Measurements from ENCODE around the gene PDZD4. TPM values are rescaled to one million over a fixed set of nuclear protein-coding genes. Genes with fewer than 3 reads are reported as not detected.

The PDZD4 gene
- total and polyA plus RNA-seq, 10 of the 15 experiments (the other 5 are each of a cell fraction or from before 2014, with no cell fraction given) = 0.01 to 0.15 (median 0.04) TPM; not detected in 6

DNA sequence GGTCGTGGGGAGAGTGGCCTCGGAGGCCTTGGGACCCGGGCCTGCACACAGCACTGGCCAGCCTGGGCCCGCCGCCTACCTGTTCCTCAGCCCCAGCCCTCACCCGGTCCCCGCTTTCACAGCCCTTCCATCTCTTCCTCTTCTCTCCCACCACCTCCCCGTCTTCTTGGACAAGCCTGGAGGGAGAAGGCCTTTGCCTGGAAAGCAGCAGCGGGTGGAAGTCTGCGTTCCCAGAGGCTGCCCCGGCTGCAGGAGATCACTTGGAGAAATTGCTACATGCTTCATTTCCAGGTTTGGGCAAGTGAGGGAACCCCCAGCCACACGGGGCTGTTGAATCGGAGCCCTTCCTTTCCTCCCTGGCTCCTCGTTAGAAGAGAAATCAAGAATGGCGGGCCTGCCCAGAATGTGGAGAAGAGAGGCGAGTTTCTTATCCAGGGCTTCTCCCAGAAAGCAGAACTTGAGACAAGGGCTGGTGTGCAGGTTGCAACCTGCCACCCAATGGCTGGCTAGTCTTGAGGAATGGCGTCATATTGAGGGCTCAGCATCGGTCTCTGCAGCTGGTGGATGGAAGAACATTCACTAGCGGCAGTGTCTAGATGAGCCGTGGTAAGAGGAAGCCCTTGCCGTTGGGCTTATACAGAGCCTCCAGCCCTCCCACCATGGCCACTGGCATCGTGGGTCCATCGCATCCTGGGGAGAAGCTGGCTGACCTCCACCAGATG lies 1.2 kb upstream of the PDZD4 start:
- Histone ChIP-seq H3K27ac (ENCODE audit: control insufficient read depth, insufficient read depth) (no peak overlapping the region), H4K20me1 (ENCODE audit: control insufficient read depth, insufficient read depth) (no peaks in the 10 kb centered on the region), H3K27me3 (replicated peaks in 1 of 2; ENCODE audit: control insufficient read depth in 2 of 2, insufficient read depth in 2 of 2, low read length in 1 of 2) (no peaks in the 10 kb centered on the region; a peak in 1 of 4 replicates), H3K4me2 (ENCODE audit: control insufficient read depth, insufficient read depth) (no peak overlapping the region), H3K9me3 (replicated peaks; ENCODE audit: control insufficient read depth, insufficient read depth, low read length) (no peaks in the 10 kb centered on the region; the same call in 2 of the 3 replicates), H3K4me3 (no peak overlapping the region), H3K79me2 (ENCODE audit: control insufficient read depth, insufficient read depth, low read length) (no peaks in the 10 kb centered on the region), H3K36me3 (ENCODE audit: control insufficient read depth in 2 of 2, insufficient read depth in 2 of 2, low read length in 1 of 2) (no peaks in the 10 kb centered on the region), H2AFZ (ENCODE audit: control insufficient read depth, low read depth, low read length) (no peak overlapping the region), H3K4me1 (ENCODE audit: control insufficient read depth, insufficient read depth, low read length) (no peaks in the 10 kb centered on the region), H3K9ac (ENCODE audit: control insufficient read depth, insufficient read depth, low read length) (no peak overlapping the region)
- ATAC-seq = no peak
- POLR2A ChIA-PET = no interaction called here
- DNase-seq (ENCODE audit: low read depth, low spot score) = no peak
- in situ Hi-C loops (cut with MboI) (no loop called here), intact Hi-C loops (cut with micrococcal nuclease; ENCODE audit: unreplicated experiment) (no loop called here)
- CTCF ChIA-PET = no interaction called here
- BruUV-seq (replicated peaks) = no TSS peak
- RAD21 ChIA-PET (ENCODE audit: unreplicated experiment) = no interaction called here
- WGBS (ENCODE audit: insufficient coverage, insufficient replicate concordance, low lambda C conversion rate, missing lambda C conversion rate) = 47% methylated on average over 20 of the region's 23 CpGs
- no peak for FAIRE-seq
- TF ChIP-seq NRF1 (conservative IDR thresholded peaks at IDR 0.05; ENCODE audit: low read depth, low read length) (no peak), NFYB (IDR thresholded peaks at IDR 0.05; ENCODE audit: insufficient read depth, low read depth, low read length) (no peak), SREBF2 (IDR thresholded peaks at IDR 0.05; ENCODE audit: low read length) (no peak), POU2F2 (IDR thresholded peaks at IDR 0.05; ENCODE audit: borderline replicate concordance, low read depth, low read length) (no peak), RAD21 (IDR thresholded peaks at IDR 0.05; ENCODE audit: insufficient read depth, low read depth, low read length) (no peak), GATAD2B (conservative IDR thresholded peaks at IDR 0.05; ENCODE audit: low read depth) (no peak), RBBP5 (conservative IDR thresholded peaks at IDR 0.05) (no peak), BCL11A (IDR thresholded peaks at IDR 0.05; ENCODE audit: low read depth, low read length) (no peak), CBX5 (IDR thresholded peaks at IDR 0.05; ENCODE audit: low read depth) (no peak), PAX5 (IDR thresholded peaks at IDR 0.05; ENCODE audit: borderline replicate concordance, low read depth, low read length) (no peak), CHD4 (IDR thresholded peaks at IDR 0.05) (no peak), SMAD1 (IDR thresholded peaks at IDR 0.05; ENCODE audit: low read depth, partially characterized antibody) (no peak), NFIC (IDR thresholded peaks at IDR 0.05; ENCODE audit: low read depth, low read length) (no peak), CHD2 (IDR thresholded peaks at IDR 0.05; ENCODE audit: borderline replicate concordance, low read depth, low read length) (no peak), MTA2 (IDR thresholded peaks at IDR 0.05; ENCODE audit: low read depth) (no peak)
- TF ChIP-seq, protein P1, sequence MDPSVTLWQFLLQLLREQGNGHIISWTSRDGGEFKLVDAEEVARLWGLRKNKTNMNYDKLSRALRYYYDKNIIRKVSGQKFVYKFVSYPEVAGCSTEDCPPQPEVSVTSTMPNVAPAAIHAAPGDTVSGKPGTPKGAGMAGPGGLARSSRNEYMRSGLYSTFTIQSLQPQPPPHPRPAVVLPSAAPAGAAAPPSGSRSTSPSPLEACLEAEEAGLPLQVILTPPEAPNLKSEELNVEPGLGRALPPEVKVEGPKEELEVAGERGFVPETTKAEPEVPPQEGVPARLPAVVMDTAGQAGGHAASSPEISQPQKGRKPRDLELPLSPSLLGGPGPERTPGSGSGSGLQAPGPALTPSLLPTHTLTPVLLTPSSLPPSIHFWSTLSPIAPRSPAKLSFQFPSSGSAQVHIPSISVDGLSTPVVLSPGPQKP (IDR thresholded peaks at IDR 0.05; ENCODE audit: low read depth, low read length) = no peak
- TF ChIP-seq, protein P2, sequence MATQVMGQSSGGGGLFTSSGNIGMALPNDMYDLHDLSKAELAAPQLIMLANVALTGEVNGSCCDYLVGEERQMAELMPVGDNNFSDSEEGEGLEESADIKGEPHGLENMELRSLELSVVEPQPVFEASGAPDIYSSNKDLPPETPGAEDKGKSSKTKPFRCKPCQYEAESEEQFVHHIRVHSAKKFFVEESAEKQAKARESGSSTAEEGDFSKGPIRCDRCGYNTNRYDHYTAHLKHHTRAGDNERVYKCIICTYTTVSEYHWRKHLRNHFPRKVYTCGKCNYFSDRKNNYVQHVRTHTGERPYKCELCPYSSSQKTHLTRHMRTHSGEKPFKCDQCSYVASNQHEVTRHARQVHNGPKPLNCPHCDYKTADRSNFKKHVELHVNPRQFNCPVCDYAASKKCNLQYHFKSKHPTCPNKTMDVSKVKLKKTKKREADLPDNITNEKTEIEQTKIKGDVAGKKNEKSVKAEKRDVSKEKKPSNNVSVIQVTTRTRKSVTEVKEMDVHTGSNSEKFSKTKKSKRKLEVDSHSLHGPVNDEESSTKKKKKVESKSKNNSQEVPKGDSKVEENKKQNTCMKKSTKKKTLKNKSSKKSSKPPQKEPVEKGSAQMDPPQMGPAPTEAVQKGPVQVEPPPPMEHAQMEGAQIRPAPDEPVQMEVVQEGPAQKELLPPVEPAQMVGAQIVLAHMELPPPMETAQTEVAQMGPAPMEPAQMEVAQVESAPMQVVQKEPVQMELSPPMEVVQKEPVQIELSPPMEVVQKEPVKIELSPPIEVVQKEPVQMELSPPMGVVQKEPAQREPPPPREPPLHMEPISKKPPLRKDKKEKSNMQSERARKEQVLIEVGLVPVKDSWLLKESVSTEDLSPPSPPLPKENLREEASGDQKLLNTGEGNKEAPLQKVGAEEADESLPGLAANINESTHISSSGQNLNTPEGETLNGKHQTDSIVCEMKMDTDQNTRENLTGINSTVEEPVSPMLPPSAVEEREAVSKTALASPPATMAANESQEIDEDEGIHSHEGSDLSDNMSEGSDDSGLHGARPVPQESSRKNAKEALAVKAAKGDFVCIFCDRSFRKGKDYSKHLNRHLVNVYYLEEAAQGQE (IDR thresholded peaks at IDR 0.05; ENCODE audit: low read depth, low read length) = no peak
- TF ChIP-seq, protein P3, sequence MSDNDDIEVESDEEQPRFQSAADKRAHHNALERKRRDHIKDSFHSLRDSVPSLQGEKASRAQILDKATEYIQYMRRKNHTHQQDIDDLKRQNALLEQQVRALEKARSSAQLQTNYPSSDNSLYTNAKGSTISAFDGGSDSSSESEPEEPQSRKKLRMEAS (IDR thresholded peaks at IDR 0.05; ENCODE audit: low read depth, low read length) = no peak
- TF ChIP-seq, protein P4, sequence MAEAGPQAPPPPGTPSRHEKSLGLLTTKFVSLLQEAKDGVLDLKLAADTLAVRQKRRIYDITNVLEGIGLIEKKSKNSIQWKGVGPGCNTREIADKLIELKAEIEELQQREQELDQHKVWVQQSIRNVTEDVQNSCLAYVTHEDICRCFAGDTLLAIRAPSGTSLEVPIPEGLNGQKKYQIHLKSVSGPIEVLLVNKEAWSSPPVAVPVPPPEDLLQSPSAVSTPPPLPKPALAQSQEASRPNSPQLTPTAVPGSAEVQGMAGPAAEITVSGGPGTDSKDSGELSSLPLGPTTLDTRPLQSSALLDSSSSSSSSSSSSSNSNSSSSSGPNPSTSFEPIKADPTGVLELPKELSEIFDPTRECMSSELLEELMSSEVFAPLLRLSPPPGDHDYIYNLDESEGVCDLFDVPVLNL (IDR thresholded peaks at IDR 0.05; ENCODE audit: low read depth, low read length) = no peak
- SMC1A ChIA-PET (ENCODE audit: uncharacterized antibody, unreplicated experiment) = no interaction called here

All from GM12878 (cell line).